ENCODE measurements around the gene TACC2.
"Not testable (repeated sequence)": the region's sequence is repeated elsewhere in the genome, so short reads cannot be mapped to it uniquely, and the experiment has no call there.

Gene TACC2

GRCh38 chr10:121965996-121966395, 23.0 kb upstream of the TACC2 start:
- H3K27me3 ChIP-seq (ENCODE audit: control insufficient read depth, insufficient read depth, low read length): no peaks in the 10 kb centered on the region
- no peak overlapping the region for H3K27ac ChIP-seq (ENCODE audit: low read length)
- no peak overlapping the region for H3K9ac ChIP-seq (ENCODE audit: low read length)
- peaks cover 60% of the 10 kb centered on the region for H3K36me3 ChIP-seq (ENCODE audit: control insufficient read depth, low read depth, low read length)
- no peaks in the 10 kb centered on the region for H3K9me3 ChIP-seq (ENCODE audit: control insufficient read depth, low read depth, low read length)
- no peaks in the 10 kb centered on the region for H3K4me1 ChIP-seq (ENCODE audit: control insufficient read depth, low read depth, low read length)
- no peak overlapping the region for H3K4me3 ChIP-seq (ENCODE audit: low read length)

DNA sequence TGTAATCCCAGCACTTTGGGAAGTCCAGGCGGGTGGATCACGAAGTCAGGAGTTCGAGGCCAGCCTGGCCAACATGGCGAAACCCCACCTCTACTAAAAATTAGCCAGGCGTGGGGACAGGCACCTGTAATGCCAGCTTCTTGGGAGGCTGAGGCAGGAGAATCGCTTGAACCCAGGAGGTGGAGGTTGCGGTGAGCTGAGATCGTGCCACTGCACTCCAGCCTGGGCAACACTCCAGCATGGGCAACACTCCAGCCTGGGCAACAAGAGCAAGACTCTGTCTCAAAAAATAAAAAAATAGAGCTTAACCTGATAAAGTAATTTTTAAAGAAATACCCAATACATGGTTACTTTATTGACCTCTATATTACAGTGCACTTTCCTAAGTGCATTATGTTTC, 19.9 kb upstream of the TACC2 start:
- H3K27ac ChIP-seq (ENCODE audit: low read length); H3K4me1 ChIP-seq (ENCODE audit: control insufficient read depth, low read depth, low read length); H3K27me3 ChIP-seq (ENCODE audit: control insufficient read depth, insufficient read depth, low read length); H3K4me3 ChIP-seq (ENCODE audit: low read length); H3K9ac ChIP-seq (ENCODE audit: low read length); H3K9me3 ChIP-seq (ENCODE audit: control insufficient read depth, low read depth, low read length): not testable (repeated sequence)
- peaks cover 51% of the 10 kb centered on the region for H3K36me3 ChIP-seq (ENCODE audit: control insufficient read depth, low read depth, low read length)

DNA sequence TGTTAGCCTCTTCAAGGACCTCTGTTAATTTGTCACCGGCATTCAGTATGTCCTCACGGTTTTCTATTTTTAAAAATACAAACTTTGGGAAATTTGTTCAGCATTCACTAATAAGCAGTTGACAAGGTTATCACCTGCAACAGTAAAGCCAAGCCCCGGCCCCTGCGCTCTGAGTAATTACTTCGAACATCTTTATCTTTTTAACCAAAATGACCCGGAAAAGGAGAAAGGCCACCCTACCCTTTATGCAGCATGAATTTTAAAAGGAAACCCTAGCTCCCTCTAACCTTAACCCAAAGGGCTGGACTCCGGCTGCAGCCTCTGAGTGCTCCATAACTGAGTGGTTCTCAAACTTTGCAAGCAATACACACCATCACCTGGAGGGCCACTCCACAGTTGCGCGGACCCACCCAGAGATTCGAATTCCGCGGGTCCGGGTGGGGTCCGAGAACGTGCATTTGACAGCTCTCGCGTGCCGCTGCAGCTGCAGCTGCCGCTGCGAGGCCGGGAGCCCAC, 14.9 kb upstream of the TACC2 start:
- peak overlapping the region; percentile 77 for H3K4me3 ChIP-seq (ENCODE audit: low read length)
- H3K36me3 ChIP-seq (ENCODE audit: control insufficient read depth, low read depth, low read length): peaks cover 9% of the 10 kb centered on the region
- no peak overlapping the region for H3K27ac ChIP-seq (ENCODE audit: low read length)
- H3K9me3 ChIP-seq (ENCODE audit: control insufficient read depth, low read depth, low read length): peaks cover 10% of the 10 kb centered on the region
- peaks cover 5% of the 10 kb centered on the region for H3K4me1 ChIP-seq (ENCODE audit: control insufficient read depth, low read depth, low read length)
- no peaks in the 10 kb centered on the region for H3K27me3 ChIP-seq (ENCODE audit: control insufficient read depth, insufficient read depth, low read length)
- peak overlapping the region; percentile 95 for H3K9ac ChIP-seq (ENCODE audit: low read length)

DNA sequence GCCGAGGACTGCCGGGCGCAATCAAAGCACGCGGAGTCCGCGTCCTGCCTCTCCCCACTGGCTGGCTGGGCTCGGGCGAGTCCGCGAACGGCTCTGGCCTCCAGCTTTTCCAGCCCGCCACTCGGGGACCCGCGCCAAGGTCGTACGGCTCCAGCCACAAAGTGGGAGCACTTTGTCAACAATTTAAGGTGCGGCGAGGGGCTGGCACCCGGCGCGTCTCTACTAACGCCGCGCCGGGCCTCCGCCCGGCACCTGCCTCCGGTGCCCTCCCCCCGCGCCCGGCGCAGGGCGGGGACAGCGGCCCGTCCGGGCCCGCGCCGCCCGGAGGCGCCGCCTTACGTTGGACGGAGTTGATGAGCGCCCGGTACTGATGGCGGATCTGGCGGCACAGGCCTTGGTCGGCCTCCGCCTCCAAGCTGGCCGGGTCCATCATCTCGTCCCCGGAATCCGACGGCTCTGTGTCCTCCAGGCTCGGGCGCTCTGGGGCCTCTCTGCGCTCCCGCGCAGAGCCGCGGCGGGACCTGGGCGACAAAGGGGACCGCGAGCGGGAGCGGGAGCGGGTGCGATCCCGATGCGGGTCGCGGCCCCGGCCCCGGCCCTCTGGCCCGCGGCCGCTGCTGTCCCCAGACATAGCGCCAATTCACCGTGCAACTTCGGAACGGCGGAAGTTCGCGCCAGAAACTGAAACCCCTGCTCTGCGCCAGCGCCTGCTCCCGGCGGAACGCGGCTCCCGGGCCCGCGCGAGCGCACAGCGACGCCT, 14.2 kb upstream of the TACC2 start, which contains the start of gene NSMCE4A:
Gene NSMCE4A, minus strand, starts transcription at position 683 of the 760 bp plus-strand sequence. Its CDS starts 52 bp downstream, at position 631.
- Histone ChIP-seq H3K27me3 (ENCODE audit: control insufficient read depth, insufficient read depth, low read length) (no peaks in the 10 kb centered on the region), H3K4me1 (ENCODE audit: control insufficient read depth, low read depth, low read length) (peaks cover 5% of the 10 kb centered on the region), H3K4me3 (ENCODE audit: low read length) (peak within 1 kb of the TSS; percentile 77), H3K9me3 (ENCODE audit: control insufficient read depth, low read depth, low read length) (peaks cover 10% of the 10 kb centered on the region), H3K27ac (ENCODE audit: low read length) (peak within 1 kb of the TSS; percentile 81), H3K9ac (ENCODE audit: low read length) (peak within 1 kb of the TSS; percentile 95), H3K36me3 (ENCODE audit: control insufficient read depth, low read depth, low read length) (peaks cover 9% of the 10 kb centered on the region)

- H3K27ac ChIP-seq (ENCODE audit: low read length): no peak overlapping the region
- H3K27me3 ChIP-seq (ENCODE audit: control insufficient read depth, insufficient read depth, low read length): no peaks in the 10 kb centered on the region
- peaks cover 7% of the 10 kb centered on the region for H3K36me3 ChIP-seq (ENCODE audit: control insufficient read depth, low read depth, low read length)
- H3K9me3 ChIP-seq (ENCODE audit: control insufficient read depth, low read depth, low read length): peaks cover 10% of the 10 kb centered on the region
- peak overlapping the region; percentile 95 for H3K9ac ChIP-seq (ENCODE audit: low read length)
- H3K4me3 ChIP-seq (ENCODE audit: low read length): peak overlapping the region; percentile 77
- H3K4me1 ChIP-seq (ENCODE audit: control insufficient read depth, low read depth, low read length): peaks cover 5% of the 10 kb centered on the region
Measured at GRCh38 chr10:121975295-121976086, 13.5 kb upstream of the TACC2 start.

DNA sequence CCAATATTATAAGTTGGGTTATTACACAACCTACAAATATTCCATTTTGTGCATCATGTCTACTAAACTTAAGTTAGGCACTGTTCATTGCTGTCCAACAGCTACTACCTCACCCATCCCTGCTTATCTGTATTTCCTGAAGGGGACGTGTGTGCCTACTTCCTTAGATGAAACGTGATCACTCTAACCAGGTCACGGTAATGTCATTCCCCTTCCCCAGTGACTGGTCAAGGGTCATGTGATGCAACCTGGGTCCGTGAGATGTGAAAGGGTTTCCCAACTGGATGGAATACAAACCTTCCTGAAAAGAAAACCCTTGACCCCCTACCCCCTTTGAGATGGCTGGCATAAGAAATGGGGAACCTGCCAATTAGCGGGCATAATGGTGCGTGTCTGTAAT, 12.4 kb upstream of the TACC2 start:
- Histone ChIP-seq H3K4me1 (ENCODE audit: control insufficient read depth, low read depth, low read length) (peaks cover 5% of the 10 kb centered on the region), H3K27ac (ENCODE audit: low read length) (no peak overlapping the region), H3K27me3 (ENCODE audit: control insufficient read depth, insufficient read depth, low read length) (no peaks in the 10 kb centered on the region), H3K9ac (ENCODE audit: low read length) (no peak overlapping the region), H3K36me3 (ENCODE audit: control insufficient read depth, low read depth, low read length) (peaks cover under 1% of the 10 kb centered on the region), H3K9me3 (ENCODE audit: control insufficient read depth, low read depth, low read length) (peaks cover 10% of the 10 kb centered on the region), H3K4me3 (ENCODE audit: low read length) (no peak overlapping the region)

DNA sequence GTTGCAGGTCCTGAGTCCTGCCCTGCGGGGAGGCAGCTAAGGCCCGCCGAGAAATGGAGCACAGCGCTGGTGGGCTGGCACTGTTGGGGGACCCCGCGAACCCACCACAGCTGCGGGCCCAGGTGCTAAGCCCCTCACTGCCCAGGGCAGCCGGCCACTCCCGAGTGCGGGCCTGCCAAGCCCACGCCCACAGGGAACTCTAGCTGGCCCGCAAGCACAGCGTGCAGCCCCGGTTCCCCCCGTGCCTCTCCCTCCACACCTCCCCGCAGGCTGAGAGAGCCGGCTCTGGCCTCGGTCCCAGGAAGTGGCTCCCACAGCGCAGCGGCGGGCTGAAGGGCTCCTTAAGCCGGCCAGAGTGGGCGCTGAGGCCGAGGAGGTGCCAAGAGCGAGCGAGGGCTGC, 10.5 kb upstream of the TACC2 start:
- H3K4me3 ChIP-seq (ENCODE audit: low read length): no peak overlapping the region
- H3K4me1 ChIP-seq (ENCODE audit: control insufficient read depth, low read depth, low read length): peaks cover 5% of the 10 kb centered on the region
- H3K27ac ChIP-seq (ENCODE audit: low read length): no peak overlapping the region
- no peak overlapping the region for H3K9ac ChIP-seq (ENCODE audit: low read length)
- H3K9me3 ChIP-seq (ENCODE audit: control insufficient read depth, low read depth, low read length): peaks cover 10% of the 10 kb centered on the region
- no peaks in the 10 kb centered on the region for H3K27me3 ChIP-seq (ENCODE audit: control insufficient read depth, insufficient read depth, low read length)
- H3K36me3 ChIP-seq (ENCODE audit: control insufficient read depth, low read depth, low read length): no peaks in the 10 kb centered on the region

- H3K9me3 ChIP-seq (ENCODE audit: control insufficient read depth, low read depth, low read length): peaks cover 12% of the 10 kb centered on the region
- no peaks in the 10 kb centered on the region for H3K36me3 ChIP-seq (ENCODE audit: control insufficient read depth, low read depth, low read length)
- H3K4me3 ChIP-seq (ENCODE audit: low read length): no peak overlapping the region
- no peaks in the 10 kb centered on the region for H3K27me3 ChIP-seq (ENCODE audit: control insufficient read depth, insufficient read depth, low read length)
- H3K9ac ChIP-seq (ENCODE audit: low read length): no peak overlapping the region
- H3K4me1 ChIP-seq (ENCODE audit: control insufficient read depth, low read depth, low read length): no peaks in the 10 kb centered on the region
- H3K27ac ChIP-seq (ENCODE audit: low read length): no peak overlapping the region
Measured at GRCh38 chr10:121981346-121981745, 7.6 kb upstream of the TACC2 start.

DNA sequence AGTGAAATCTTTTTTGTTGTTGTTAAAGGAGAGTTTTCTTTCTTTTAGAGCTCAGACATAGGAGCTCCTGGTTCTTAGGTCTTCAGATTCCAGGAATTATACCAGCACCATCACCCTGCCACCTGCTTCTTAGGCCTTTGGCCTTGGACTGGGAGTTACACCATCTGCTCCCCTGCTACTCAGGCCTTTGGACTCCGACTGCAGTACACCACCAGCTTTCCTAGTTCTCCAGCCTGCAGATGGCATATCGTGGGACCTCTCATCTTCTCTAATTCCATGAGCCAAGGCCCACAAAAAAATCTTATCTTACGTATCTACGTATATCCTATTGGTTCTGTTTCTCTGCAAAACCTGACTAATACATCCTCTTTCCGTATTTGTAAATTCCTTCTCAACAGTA, 5.1 kb upstream of the TACC2 start:
- Histone ChIP-seq H3K27me3 (ENCODE audit: control insufficient read depth, insufficient read depth, low read length) (no peaks in the 10 kb centered on the region), H3K4me3 (ENCODE audit: low read length) (no peak overlapping the region), H3K9me3 (ENCODE audit: control insufficient read depth, low read depth, low read length) (peaks cover 8% of the 10 kb centered on the region), H3K36me3 (ENCODE audit: control insufficient read depth, low read depth, low read length) (no peaks in the 10 kb centered on the region), H3K9ac (ENCODE audit: low read length) (no peak overlapping the region), H3K27ac (ENCODE audit: low read length) (no peak overlapping the region), H3K4me1 (ENCODE audit: control insufficient read depth, low read depth, low read length) (no peaks in the 10 kb centered on the region)

DNA sequence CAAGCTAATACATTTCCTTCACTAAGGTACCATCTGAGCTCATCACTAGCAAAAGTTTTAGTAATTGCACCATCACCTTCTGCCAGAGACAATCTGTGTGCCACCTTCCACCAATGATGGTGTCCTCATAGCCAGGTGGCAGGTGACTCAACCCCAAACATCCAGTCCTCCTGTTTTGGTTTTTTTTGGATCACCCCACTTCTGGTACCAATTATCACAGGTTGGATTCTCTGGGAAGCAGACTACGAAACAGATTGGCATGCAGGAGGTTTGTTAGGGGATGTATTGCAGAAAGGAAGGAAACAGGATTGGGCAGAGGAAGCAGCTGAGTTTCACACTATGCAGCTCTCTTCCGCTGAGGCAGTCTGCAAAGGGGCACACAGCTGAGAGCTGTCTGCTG, 4.5 kb upstream of the TACC2 start:
- no peak overlapping the region for H3K27ac ChIP-seq (ENCODE audit: low read length)
- H3K4me3 ChIP-seq (ENCODE audit: low read length): no peak overlapping the region
- no peaks in the 10 kb centered on the region for H3K4me1 ChIP-seq (ENCODE audit: control insufficient read depth, low read depth, low read length)
- H3K27me3 ChIP-seq (ENCODE audit: control insufficient read depth, insufficient read depth, low read length): no peaks in the 10 kb centered on the region
- no peaks in the 10 kb centered on the region for H3K36me3 ChIP-seq (ENCODE audit: control insufficient read depth, low read depth, low read length)
- H3K9me3 ChIP-seq (ENCODE audit: control insufficient read depth, low read depth, low read length): peaks cover 8% of the 10 kb centered on the region
- no peak overlapping the region for H3K9ac ChIP-seq (ENCODE audit: low read length)

DNA sequence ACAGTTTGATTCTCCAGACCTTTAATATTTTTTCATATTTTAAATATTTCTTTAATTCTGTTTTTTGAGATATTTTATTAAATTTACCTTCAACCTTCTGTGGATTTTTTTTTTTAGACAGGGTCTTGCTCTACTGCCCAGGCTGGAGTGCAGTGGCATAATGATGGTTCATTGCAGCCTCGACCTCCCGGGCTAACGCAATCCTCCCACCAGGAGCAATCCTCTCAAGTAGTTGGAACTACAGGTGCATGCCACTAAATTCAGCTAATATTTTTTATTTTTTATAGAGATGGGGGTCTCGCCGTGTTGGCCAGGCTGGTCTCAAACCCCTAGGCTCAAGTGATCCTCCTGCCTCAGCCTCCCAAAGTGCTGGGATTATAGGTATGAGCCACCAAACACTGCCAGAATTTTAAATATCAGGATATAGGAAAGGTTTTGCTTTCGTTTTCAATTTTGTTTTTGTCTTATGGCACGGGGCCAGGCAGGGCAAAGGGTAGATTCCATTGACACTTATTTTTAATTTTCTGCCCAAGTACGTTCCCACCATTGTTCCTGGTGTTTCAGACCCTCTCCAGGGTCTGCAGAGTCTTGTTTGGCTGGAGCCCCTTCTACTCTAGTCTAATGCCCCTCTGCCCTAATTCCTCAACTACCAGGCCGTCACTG, 1.2 kb downstream of the TACC2 start:
- Histone ChIP-seq H3K27me3 (ENCODE audit: control insufficient read depth, insufficient read depth, low read length) (no peaks in the 10 kb centered on the region), H3K36me3 (ENCODE audit: control insufficient read depth, low read depth, low read length) (no peaks in the 10 kb centered on the region), H3K9ac (ENCODE audit: low read length) (no peak overlapping the region), H3K4me3 (ENCODE audit: low read length) (no peak overlapping the region), H3K9me3 (ENCODE audit: control insufficient read depth, low read depth, low read length) (no peaks in the 10 kb centered on the region), H3K27ac (ENCODE audit: low read length) (no peak overlapping the region), H3K4me1 (ENCODE audit: control insufficient read depth, low read depth, low read length) (peaks cover 10% of the 10 kb centered on the region)

Data from iPS-18a (cell line).